Epithelial cell of esophagus (primary cell): Measurements from ENCODE around the gene PXT1.

Experiments used
- DNase-seq: peaks from one replicate; pipeline ENCODE4 v3.0.0; 2010; ENCODE audit warnings: low read depth
- H3K4me3 ChIP-seq: 2 replicates; pipeline ENCODE4 v1.5.1; 2011; ENCODE audit warnings: mild to moderate bottlenecking, low read length, control low read depth
- CTCF ChIP-seq: IDR thresholded peaks from 2 replicates; pipeline ENCODE4 v1.5.1; 2011; ENCODE audit warnings: low read depth, mild to moderate bottlenecking, low read length, control low read depth, inconsistent platforms; ENCODE audit not compliant: insufficient read depth; ENCODE audit errors: missing control alignments

Gene PXT1

GRCh38 chr6:36479256-36479655 lies 36.6 kb upstream of the PXT1 start:
- H3K4me3 ChIP-seq, result no peak overlapping the region
- TF ChIP-seq CTCF, result no peak
- peak; percentile 69 for DNase-seq

- H3K4me3 ChIP-seq, result no peak overlapping the region
- no peak for TF ChIP-seq CTCF
- DNase-seq, result no peak
These were observed 35.4 kb upstream of the PXT1 start for GRCh38 chr6:36478051-36478526.

GRCh38 chr6:36469946-36470345 lies 27.3 kb upstream of the PXT1 start:
- no peak for DNase-seq
- H3K4me3 ChIP-seq, result no peak overlapping the region
- TF ChIP-seq CTCF, result no peak

GRCh38 chr6:36469148-36469661 lies 26.6 kb upstream of the PXT1 start:
- H3K4me3 ChIP-seq, result no peak overlapping the region
- DNase-seq, result no peak
- no peak for TF ChIP-seq CTCF

- H3K4me3 ChIP-seq, result no peak overlapping the region
- no peak for TF ChIP-seq CTCF
These were observed 25.0 kb upstream of the PXT1 start for GRCh38 chr6:36467625-36468024.

GRCh38 chr6:36464233-36464632 lies 21.6 kb upstream of the PXT1 start:
- DNase-seq, result no peak
- no peak for TF ChIP-seq CTCF
- H3K4me3 ChIP-seq, result no peak overlapping the region

More at GRCh38 chr6:36467625-36468024, 25.0 kb upstream of the PXT1 start:
- no peak for DNase-seq

GRCh38 chr6:36463676-36464075 lies 21.0 kb upstream of the PXT1 start:
- TF ChIP-seq CTCF, result no peak
- no peak overlapping the region for H3K4me3 ChIP-seq
- DNase-seq, result no peak
